HEK293 (cell line): ENCODE measurements around the gene PNKD.

Source experiments
- CTCF ChIA-PET: fragments of 350-600 bp; formaldehyde crosslinking; extraction: SDS; loops from one replicate; lab custom pipeline; 2021; ENCODE audit warnings: antibody characterized with exemption; lab: Yijun Ruan, JAX
- POLR2A ChIA-PET: fragments of 300-600 bp; formaldehyde crosslinking; extraction: SDS; loops from one replicate; lab custom pipeline; 2020; ENCODE audit warnings: antibody characterized with exemption, inconsistent platforms; lab: Yijun Ruan, JAX
- H3K27ac ChIP-seq: fragments of 200-500 bp; sonication (Bioruptor generic); 2 replicates; pipeline ENCODE4 v1.5.1; 2014; ENCODE audit warnings: low read depth, low read length, control low read depth, inconsistent platforms; ENCODE audit errors: extremely low read depth
- H3K36me3 ChIP-seq, 2 experiments: fragments of 200-500 bp in 1 of 2; sonication (Bioruptor generic) in 1 of 2; 1 replicate in 1 of 2; 2 replicates in 1 of 2; pipeline ENCODE4 v1.5.1; 2014 to 2017; ENCODE audit warnings: inconsistent platforms in 2 of 2, low read length in 2 of 2; ENCODE audit not compliant: control insufficient read depth in 2 of 2, insufficient read depth in 1 of 2
- H3K4me1 ChIP-seq: fragments of 200-500 bp; sonication (Bioruptor generic); 2 replicates; pipeline ENCODE4 v1.5.1; 2014; ENCODE audit warnings: mild to moderate bottlenecking, low read length, inconsistent platforms; ENCODE audit not compliant: control insufficient read depth, insufficient read depth
- H3K4me3 ChIP-seq: 2 replicates; pipeline ENCODE4 v1.5.1; 2011; ENCODE audit warnings: low read depth, mild to moderate bottlenecking, control low read depth, low read length, moderate library complexity
- H3K9me3 ChIP-seq: fragments of 200-500 bp; sonication (Bioruptor generic); 2 replicates; pipeline ENCODE4 v1.5.1; 2014; ENCODE audit warnings: low read depth, low read length, inconsistent platforms; ENCODE audit not compliant: control insufficient read depth, insufficient read depth
- CTCF ChIP-seq: fragments of 450-650 bp; formaldehyde crosslinking; IDR thresholded peaks from 2 replicates; pipeline ENCODE4 v1.5.1; 2016; ENCODE audit warnings: missing biosample characterization, missing genetic modification characterization
- EGR2 ChIP-seq: fragments of 450-650 bp; formaldehyde crosslinking; IDR thresholded peaks from 2 replicates; pipeline ENCODE4 v1.5.1; 2016; ENCODE audit warnings: low read depth, missing biosample characterization, missing genetic modification characterization
- GLIS1 ChIP-seq: fragments of 450-650 bp; formaldehyde crosslinking; IDR thresholded peaks from 2 replicates; pipeline ENCODE4 v1.5.1; 2016; ENCODE audit warnings: missing biosample characterization, missing genetic modification characterization
- GLIS2 ChIP-seq: fragments of 450-650 bp; formaldehyde crosslinking; IDR thresholded peaks from 2 replicates; pipeline ENCODE4 v1.5.1; 2016; ENCODE audit warnings: missing biosample characterization, missing genetic modification characterization
- HIC1 ChIP-seq: fragments of 450-650 bp; formaldehyde crosslinking; IDR thresholded peaks from 2 replicates; pipeline ENCODE4 v1.5.1; 2016; ENCODE audit warnings: missing biosample characterization, missing genetic modification characterization
- IKZF3 ChIP-seq: fragments of 450-650 bp; IDR thresholded peaks from 2 replicates; pipeline ENCODE4 v1.5.0; 2018; ENCODE audit warnings: missing biosample characterization, mild to moderate bottlenecking, missing genetic modification characterization, moderate library complexity
- KLF10 ChIP-seq: fragments of 450-650 bp; IDR thresholded peaks from 2 replicates; pipeline ENCODE4 v1.5.1; 2018; ENCODE audit warnings: missing biosample characterization, mild to moderate bottlenecking, missing genetic modification characterization
- KLF8 ChIP-seq: fragments of 450-650 bp; formaldehyde crosslinking; IDR thresholded peaks from 2 replicates; pipeline ENCODE4 v1.5.1; 2016; ENCODE audit warnings: missing biosample characterization, missing genetic modification characterization
- MYNN ChIP-seq: fragments of 450-650 bp; formaldehyde crosslinking; IDR thresholded peaks from 2 replicates; pipeline ENCODE4 v1.5.1; 2016; ENCODE audit warnings: missing biosample characterization, missing genetic modification characterization, borderline replicate concordance
- ZBTB20 ChIP-seq: fragments of 450-650 bp; formaldehyde crosslinking; IDR thresholded peaks from 2 replicates; pipeline ENCODE4 v1.5.1; 2016; ENCODE audit warnings: missing biosample characterization, missing genetic modification characterization
- ZBTB8A ChIP-seq: fragments of 450-650 bp; formaldehyde crosslinking; IDR thresholded peaks from 2 replicates; pipeline ENCODE4 v1.5.1; 2016; ENCODE audit warnings: missing biosample characterization, missing genetic modification characterization
- ZFHX2 ChIP-seq: fragments of 450-650 bp; formaldehyde crosslinking; conservative IDR thresholded peaks from 2 replicates; pipeline ENCODE4 v1.5.1; 2016; ENCODE audit warnings: missing biosample characterization, missing genetic modification characterization
- ZFP3 ChIP-seq: fragments of 450-650 bp; formaldehyde crosslinking; IDR thresholded peaks from 2 replicates; pipeline ENCODE4 v1.5.1; 2016; ENCODE audit warnings: low read depth, missing biosample characterization, missing genetic modification characterization
- ZNF169 ChIP-seq: fragments of 450-650 bp; formaldehyde crosslinking; IDR thresholded peaks from 2 replicates; pipeline ENCODE4 v1.5.1; 2016; ENCODE audit warnings: missing biosample characterization, missing genetic modification characterization
- ZNF214 ChIP-seq: fragments of 450-650 bp; formaldehyde crosslinking; IDR thresholded peaks from 2 replicates; pipeline ENCODE4 v1.5.1; 2017; ENCODE audit warnings: missing biosample characterization, mild to moderate bottlenecking, missing genetic modification characterization, borderline replicate concordance
- ZNF501 ChIP-seq: fragments of 450-650 bp; formaldehyde crosslinking; IDR thresholded peaks from 2 replicates; pipeline ENCODE4 v1.5.1; 2016; ENCODE audit warnings: missing biosample characterization, missing genetic modification characterization
- ZNF596 ChIP-seq: fragments of 450-650 bp; IDR thresholded peaks from 2 replicates; pipeline ENCODE4 v1.5.0; 2018; ENCODE audit warnings: missing biosample characterization, mild to moderate bottlenecking, missing genetic modification characterization, moderate library complexity
- ZNF660 ChIP-seq: fragments of 450-650 bp; IDR thresholded peaks from 2 replicates; pipeline ENCODE4 v1.5.1; 2018; ENCODE audit warnings: missing biosample characterization, mild to moderate bottlenecking, missing genetic modification characterization
- ZNF837 ChIP-seq: fragments of 450-650 bp; formaldehyde crosslinking; IDR thresholded peaks from 2 replicates; pipeline ENCODE4 v1.5.1; 2016; ENCODE audit warnings: missing biosample characterization, missing genetic modification characterization
- ZSCAN30 ChIP-seq: fragments of 450-650 bp; IDR thresholded peaks from 2 replicates; pipeline ENCODE4 v1.5.1; 2018; ENCODE audit warnings: missing biosample characterization, mild to moderate bottlenecking, missing genetic modification characterization, moderate library complexity
- TF ChIP-seq, protein P1 (sequence below): sonication (generic); formaldehyde crosslinking; IDR thresholded peaks from 2 replicates; pipeline ENCODE4 v1.8.1; 2022; ENCODE audit warnings: mild to moderate bottlenecking, moderate library complexity, missing genetic modification reagents
- TF ChIP-seq, protein P2 (sequence below): fragments of 450-650 bp; formaldehyde crosslinking; IDR thresholded peaks from 2 replicates; pipeline ENCODE4 v1.5.1; 2017; ENCODE audit warnings: missing biosample characterization, missing genetic modification characterization
- TF ChIP-seq, protein P3 (sequence below): fragments of 450-650 bp; formaldehyde crosslinking; optimal IDR thresholded peaks from 2 replicates; pipeline ENCODE3; 2016; ENCODE audit warnings: missing biosample characterization, mild to moderate bottlenecking, missing genetic modification characterization

Gene PNKD

GRCh38 chr2:218292048-218293014, 22.0 kb downstream of the PNKD start, which contains the start of gene TMBIM1:
TSS of gene TMBIM1 (minus strand) at chr2:218292503. CDS start at chr2:218282141, 10,362 bp downstream.
- TF ChIP-seq GLIS1 (tag by site-specific recombination) (peak; percentile 70), ZBTB8A (tag by site-specific recombination) (peak; percentile 73), ZNF501 (0 out of 2 replicates have a peak, but pooled peaks have one; percentile 22), GLIS2 (tag by site-specific recombination) (peak; percentile 74), ZNF660 (tag by site-specific recombination) (peak; percentile 40; the same call in 1 of the 2 replicates), ZFP3 (no peak), KLF8 (peak; percentile 47; the same call in 1 of the 2 replicates), ZNF169 (tag by site-specific recombination) (no peak), ZNF596 (tag by site-specific recombination) (0 out of 2 replicates have a peak, but pooled peaks have one; percentile 22), ZNF214 (tag by site-specific recombination) (no peak), ZNF837 (tag by site-specific recombination) (no peak), KLF10 (tag by site-specific recombination) (peak; percentile 72; the same call in 1 of the 2 replicates), EGR2 (tag by site-specific recombination) (no peak), CTCF (peak; percentile 6; the same call in 1 of the 2 replicates), ZSCAN30 (0 out of 2 replicates have a peak, but pooled peaks have one; percentile 49), HIC1 (tag by site-specific recombination) (peak; percentile 34; the same call in 1 of the 2 replicates), ZBTB20 (peak; percentile 52; the same call in 1 of the 2 replicates), ZFHX2 (tag by site-specific recombination) (peak; percentile 57), MYNN (tag by site-specific recombination) (no peak), IKZF3 (tag by site-specific recombination) (0 out of 2 replicates have a peak, but pooled peaks have one; percentile 40)
- TF ChIP-seq, protein P1, sequence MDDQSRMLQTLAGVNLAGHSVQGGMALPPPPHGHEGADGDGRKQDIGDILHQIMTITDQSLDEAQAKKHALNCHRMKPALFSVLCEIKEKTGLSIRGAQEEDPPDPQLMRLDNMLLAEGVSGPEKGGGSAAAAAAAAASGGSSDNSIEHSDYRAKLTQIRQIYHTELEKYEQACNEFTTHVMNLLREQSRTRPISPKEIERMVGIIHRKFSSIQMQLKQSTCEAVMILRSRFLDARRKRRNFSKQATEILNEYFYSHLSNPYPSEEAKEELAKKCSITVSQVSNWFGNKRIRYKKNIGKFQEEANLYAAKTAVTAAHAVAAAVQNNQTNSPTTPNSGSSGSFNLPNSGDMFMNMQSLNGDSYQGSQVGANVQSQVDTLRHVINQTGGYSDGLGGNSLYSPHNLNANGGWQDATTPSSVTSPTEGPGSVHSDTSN = 0 out of 2 replicates have a peak, but pooled peaks have one; percentile 19
- TF ChIP-seq, protein P2, sequence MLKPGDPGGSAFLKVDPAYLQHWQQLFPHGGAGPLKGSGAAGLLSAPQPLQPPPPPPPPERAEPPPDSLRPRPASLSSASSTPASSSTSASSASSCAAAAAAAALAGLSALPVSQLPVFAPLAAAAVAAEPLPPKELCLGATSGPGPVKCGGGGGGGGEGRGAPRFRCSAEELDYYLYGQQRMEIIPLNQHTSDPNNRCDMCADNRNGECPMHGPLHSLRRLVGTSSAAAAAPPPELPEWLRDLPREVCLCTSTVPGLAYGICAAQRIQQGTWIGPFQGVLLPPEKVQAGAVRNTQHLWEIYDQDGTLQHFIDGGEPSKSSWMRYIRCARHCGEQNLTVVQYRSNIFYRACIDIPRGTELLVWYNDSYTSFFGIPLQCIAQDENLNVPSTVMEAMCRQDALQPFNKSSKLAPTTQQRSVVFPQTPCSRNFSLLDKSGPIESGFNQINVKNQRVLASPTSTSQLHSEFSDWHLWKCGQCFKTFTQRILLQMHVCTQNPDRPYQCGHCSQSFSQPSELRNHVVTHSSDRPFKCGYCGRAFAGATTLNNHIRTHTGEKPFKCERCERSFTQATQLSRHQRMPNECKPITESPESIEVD (tag by site-specific recombination) = no peak
- TF ChIP-seq, protein P3, sequence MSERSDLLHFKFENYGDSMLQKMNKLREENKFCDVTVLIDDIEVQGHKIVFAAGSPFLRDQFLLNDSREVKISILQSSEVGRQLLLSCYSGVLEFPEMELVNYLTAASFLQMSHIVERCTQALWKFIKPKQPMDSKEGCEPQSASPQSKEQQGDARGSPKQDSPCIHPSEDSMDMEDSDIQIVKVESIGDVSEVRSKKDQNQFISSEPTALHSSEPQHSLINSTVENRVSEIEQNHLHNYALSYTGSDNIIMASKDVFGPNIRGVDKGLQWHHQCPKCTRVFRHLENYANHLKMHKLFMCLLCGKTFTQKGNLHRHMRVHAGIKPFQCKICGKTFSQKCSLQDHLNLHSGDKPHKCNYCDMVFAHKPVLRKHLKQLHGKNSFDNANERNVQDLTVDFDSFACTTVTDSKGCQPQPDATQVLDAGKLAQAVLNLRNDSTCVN (tag by site-specific recombination) = peak; percentile 66
- TF ChIP-seq, all 188 proteins: peak for 16
- H3K36me3 ChIP-seq = no peaks in the 10 kb centered on the region
- CTCF ChIA-PET = interaction anchor here (0.5 to 8.8 kb wide), 11 partner anchors 8 to 174 kb away, joined by 3 to 89 read pairs (median 3); partner anchors contain the start of genes AAMP and PNKD
- POLR2A ChIA-PET = interaction anchor here (1.5 kb wide), 1 partner anchor 105 kb away, joined by 4 read pairs; no protein-coding TSS in a partner anchor
- peak within 1 kb of the TSS; percentile 64 for H3K4me3 ChIP-seq
- no peaks in the 10 kb centered on the region for H3K9me3 ChIP-seq
- peak within 1 kb of the TSS; percentile 27; the same call in 1 of the 2 replicates for H3K27ac ChIP-seq
- peaks cover 3% of the 10 kb centered on the region; the same call in 1 of the 2 replicates for H3K4me1 ChIP-seq
